Smooth muscle cell (in vitro differentiated cells): ENCODE results near the gene ZBTB4. TPM values are rescaled to one million over a fixed set of nuclear protein-coding genes. Genes with fewer than 3 reads are reported as not detected.

Experiments used
- DNase-seq: peaks from one replicate; lab custom pipeline; 2025; ENCODE audit not compliant: unreplicated experiment; lab: John Stamatoyannopoulos, UW
- H2AFZ ChIP-seq: fragments of 200-600 bp; sonication (generic); 2 replicates; pipeline ENCODE4 v1.6.0; 2016; ENCODE audit warnings: antibody characterized with exemption, low read depth, mild to moderate bottlenecking
- H3F3A ChIP-seq: fragments of 200-600 bp; sonication (generic); 2 replicates; pipeline ENCODE4 v1.6.0; 2017; ENCODE audit warnings: antibody characterized with exemption, low read depth
- H3K27ac ChIP-seq: fragments of 200-600 bp; sonication (generic); 2 replicates; pipeline ENCODE4 v1.5.1; 2016; ENCODE audit warnings: low read depth, mild to moderate bottlenecking
- H3K27me3 ChIP-seq: fragments of 200-600 bp; sonication (generic); 2 replicates; pipeline ENCODE4 v1.6.1; 2016; ENCODE audit warnings: low read depth, mild to moderate bottlenecking
- H3K36me3 ChIP-seq: fragments of 200-600 bp; sonication (generic); 2 replicates; pipeline ENCODE4 v1.5.1; 2016; ENCODE audit warnings: low read depth
- H3K4me1 ChIP-seq: fragments of 200-600 bp; sonication (generic); 2 replicates; pipeline ENCODE4 v1.5.1; 2016; ENCODE audit warnings: low read depth
- H3K4me2 ChIP-seq: fragments of 200-600 bp; sonication (generic); 2 replicates; pipeline ENCODE4 v1.6.0; 2016; ENCODE audit warnings: mild to moderate bottlenecking
- H3K4me3 ChIP-seq: fragments of 200-600 bp; sonication (generic); 2 replicates; pipeline ENCODE4 v1.5.1; 2016; ENCODE audit warnings: mild to moderate bottlenecking
- H3K79me2 ChIP-seq: fragments of 200-600 bp; sonication (generic); 2 replicates; pipeline ENCODE4 v1.6.0; 2016; ENCODE audit warnings: low read depth, mild to moderate bottlenecking
- H3K9ac ChIP-seq: fragments of 200-600 bp; sonication (generic); 2 replicates; pipeline ENCODE4 v1.6.0; 2016; ENCODE audit warnings: low read depth
- H3K9me3 ChIP-seq: fragments of 200-600 bp; sonication (generic); replicated peaks from 2 replicates; pipeline ENCODE4 v1.5.1; 2016; ENCODE audit warnings: low read depth
- H4K20me1 ChIP-seq: fragments of 200-600 bp; sonication (generic); 2 replicates; pipeline ENCODE4 v1.6.0; 2016; ENCODE audit warnings: low read depth
- CTCF ChIP-seq: fragments of 200-600 bp; sonication (generic); IDR thresholded peaks from 2 replicates; pipeline ENCODE4 v1.5.1; 2017; ENCODE audit warnings: borderline replicate concordance, mild to moderate bottlenecking, antibody characterized with exemption; ENCODE audit not compliant: insufficient read depth, poor library complexity, severe bottlenecking
- WGBS: methylation state at CpG from one replicate; pipeline ENCODE4 v1.1.7; 2016; ENCODE audit warnings: low lambda C conversion rate; 5-methylcytosine and 5-hydroxymethylcytosine counted together
- polyA plus RNA-seq: library from polyadenylated mRNA; unstranded; fragments of >200 nt; fragmentation: Nextera tagmentation; extraction: Ambion mirVana; gene quantifications from 2 replicates; pipeline ENCODE4 v1.2.1, GENCODE V29; 2016
- total RNA-seq: library from RNA; depleted of rRNA; stranded (reverse); fragments of >200 nt; gene quantifications from 2 replicates; pipeline ENCODE4 v1.2.3, GENCODE V29; 2014

ZBTB4 gene
- total and polyA plus RNA-seq, 2 experiments from 2014 or later, result 22.8 to 25.6 TPM

DNA sequence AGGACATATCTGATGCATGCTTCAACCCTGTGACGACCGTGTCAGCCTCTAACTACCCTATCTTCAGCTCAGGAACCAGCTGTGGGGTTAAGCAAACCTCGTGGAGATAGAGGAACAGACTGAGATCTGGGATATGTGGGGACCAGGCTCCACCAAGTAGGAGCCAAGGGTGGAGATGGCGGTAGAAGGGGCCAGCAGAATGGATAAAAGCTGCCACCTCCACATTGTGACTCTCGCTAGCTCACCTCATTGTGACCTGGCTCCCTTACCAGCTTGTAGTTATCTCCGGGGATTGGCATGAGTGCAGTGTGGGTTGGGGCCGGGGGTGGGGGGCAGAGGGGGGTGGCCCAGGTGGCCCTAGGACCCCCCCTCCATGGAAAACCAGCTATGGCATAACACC is 54.1 kb downstream of the ZBTB4 start, which contains the start of gene SPEM2:
SPEM2 (plus strand) TSS at position 301 of the 400 bp plus-strand sequence; CDS start at position 374, 73 bp downstream.
- Histone ChIP-seq H3K9me3 (no peaks in the 10 kb centered on the region), H3F3A (no peaks in the 10 kb centered on the region), H3K9ac (no peak within 1 kb of the TSS), H2AFZ (no peak within 1 kb of the TSS), H3K36me3 (no peaks in the 10 kb centered on the region), H3K4me3 (no peak within 1 kb of the TSS), H4K20me1 (no peaks in the 10 kb centered on the region), H3K4me2 (no peak within 1 kb of the TSS), H3K4me1 (no peaks in the 10 kb centered on the region), H3K27me3 (no peaks in the 10 kb centered on the region), H3K27ac (no peak within 1 kb of the TSS), H3K79me2 (no peaks in the 10 kb centered on the region)
- WGBS, result 95% methylated on average over 7 of the region's 7 CpGs
- no peak for DNase-seq
- TF ChIP-seq CTCF, result no peak

DNA sequence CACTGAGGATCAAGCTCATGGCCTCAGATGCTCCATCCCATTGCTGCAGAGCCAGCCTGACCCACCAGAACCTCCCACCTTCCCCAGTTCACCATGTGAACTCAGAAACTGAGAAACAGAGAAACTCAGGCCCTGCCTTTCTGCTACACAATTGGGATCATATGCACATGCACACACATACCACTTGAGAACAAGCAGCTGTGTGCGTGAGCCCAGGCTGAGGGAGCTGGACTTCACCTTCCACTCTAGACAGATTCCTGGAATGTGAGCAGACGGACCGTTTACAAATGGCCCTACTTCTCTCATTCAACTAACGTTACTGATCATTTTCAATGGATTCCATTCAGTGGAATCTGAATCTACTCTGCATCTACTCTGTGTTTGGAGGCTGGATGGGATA is 55.8 kb downstream of the ZBTB4 start:
- no peak for DNase-seq
- no peak overlapping the region for H2AFZ ChIP-seq
- no peaks in the 10 kb centered on the region for H3F3A ChIP-seq
- TF ChIP-seq CTCF, result no peak
- no peaks in the 10 kb centered on the region for H3K9me3 ChIP-seq
- 95% methylated on average over 4 of the region's 4 CpGs for WGBS
- H3K36me3 ChIP-seq, result no peaks in the 10 kb centered on the region
- no peak overlapping the region for H3K27ac ChIP-seq
- no peaks in the 10 kb centered on the region for H3K27me3 ChIP-seq
- no peaks in the 10 kb centered on the region for H3K4me1 ChIP-seq
- H3K79me2 ChIP-seq, result no peaks in the 10 kb centered on the region
- H3K4me2 ChIP-seq, result no peak overlapping the region
- H3K4me3 ChIP-seq, result no peak overlapping the region
- no peaks in the 10 kb centered on the region for H4K20me1 ChIP-seq
- no peak overlapping the region for H3K9ac ChIP-seq

DNA sequence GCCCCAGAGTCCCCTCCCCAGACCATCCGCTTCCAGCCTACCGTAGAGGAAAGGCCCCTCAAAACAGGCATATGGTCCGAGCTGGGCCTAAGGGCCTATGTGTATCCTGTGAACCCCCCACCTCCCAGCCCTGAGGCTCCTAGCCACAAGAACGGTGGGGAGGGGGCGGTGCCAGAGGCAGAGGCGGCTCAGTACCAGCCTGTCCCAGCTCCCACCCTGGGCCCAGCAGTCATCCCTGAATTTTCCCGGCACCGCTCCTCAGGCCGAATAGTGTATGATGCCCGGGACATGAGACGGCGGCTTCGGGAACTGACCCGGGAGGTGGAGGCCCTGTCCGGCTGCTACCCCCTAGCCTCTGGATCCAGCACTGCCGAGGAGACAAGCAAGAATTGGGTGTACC is 58.2 kb downstream of the ZBTB4 start:
- Histone ChIP-seq H3K27ac (no peak overlapping the region), H4K20me1 (peaks cover 5% of the 10 kb centered on the region), H3K9ac (no peak overlapping the region), H3F3A (no peaks in the 10 kb centered on the region), H2AFZ (no peak overlapping the region), H3K4me1 (no peaks in the 10 kb centered on the region), H3K79me2 (no peaks in the 10 kb centered on the region), H3K27me3 (no peaks in the 10 kb centered on the region), H3K4me3 (no peak overlapping the region), H3K36me3 (no peaks in the 10 kb centered on the region), H3K9me3 (no peaks in the 10 kb centered on the region), H3K4me2 (no peak overlapping the region)
- no peak for DNase-seq
- TF ChIP-seq CTCF, result no peak
- WGBS, result 91% methylated on average over 16 of the region's 16 CpGs

DNA sequence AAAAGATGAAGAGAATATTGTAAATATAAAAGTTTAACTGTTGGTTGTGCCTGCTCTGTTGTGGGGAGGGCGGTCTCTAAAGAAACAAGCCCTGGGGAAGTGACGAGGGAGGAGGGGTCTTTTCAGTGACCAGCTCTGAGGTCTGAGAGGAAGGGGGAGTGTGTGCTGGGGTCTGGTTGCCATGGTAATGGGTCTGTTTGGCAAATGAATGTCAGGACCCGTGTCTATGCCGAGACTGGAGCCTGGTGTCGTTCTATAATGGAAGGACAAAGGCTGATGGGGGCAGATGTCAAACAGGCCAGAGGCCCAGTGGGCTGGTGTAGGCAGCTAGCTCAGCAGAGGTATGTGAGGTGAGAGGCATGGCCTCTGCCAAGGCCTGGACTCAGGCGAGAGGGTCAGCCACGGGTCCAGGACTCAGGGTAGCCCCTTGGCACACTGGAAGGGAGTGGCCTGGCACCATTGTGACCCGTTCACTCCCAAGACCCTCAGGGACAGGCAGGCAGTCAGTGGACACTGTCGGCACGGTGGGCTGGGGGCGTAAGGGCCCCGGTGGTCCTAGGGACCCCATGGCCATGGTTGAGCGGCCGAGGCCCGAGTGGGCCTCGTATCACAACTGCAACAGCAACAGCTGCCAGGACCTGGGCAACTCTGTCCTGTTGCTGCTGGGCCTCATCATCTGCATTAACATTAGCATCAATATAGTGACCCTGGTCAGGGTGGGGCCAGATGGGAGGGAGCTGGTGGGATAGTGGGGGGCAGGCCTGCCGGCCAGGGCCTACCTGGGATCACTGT is 59.4 kb downstream of the ZBTB4 start, which contains the start of gene SPEM1:
SPEM1 (plus strand) TSS at position 506 of the 792 bp plus-strand sequence; CDS start at position 567, 61 bp downstream.
- WGBS, result 94% methylated on average over 17 of the region's 17 CpGs

More for the DNA sequence above, 59.4 kb downstream of the ZBTB4 start, which contains the start of gene SPEM1:
- Histone ChIP-seq H3K9ac (no peak within 1 kb of the TSS), H4K20me1 (peaks cover 5% of the 10 kb centered on the region), H3K4me3 (no peak within 1 kb of the TSS), H2AFZ (no peak within 1 kb of the TSS), H3K79me2 (no peaks in the 10 kb centered on the region), H3K9me3 (no peaks in the 10 kb centered on the region), H3F3A (no peaks in the 10 kb centered on the region), H3K36me3 (no peaks in the 10 kb centered on the region), H3K27ac (no peak within 1 kb of the TSS), H3K4me1 (no peaks in the 10 kb centered on the region), H3K27me3 (no peaks in the 10 kb centered on the region), H3K4me2 (no peak within 1 kb of the TSS)
- no peak for DNase-seq
- TF ChIP-seq CTCF, result no peak
